ENCODE results near the gene HES5. TPM values are rescaled to one million over a fixed set of nuclear protein-coding genes. Genes with fewer than 3 reads are reported as not detected.
A peak's percentile ranks its signal among the peaks of the same experiment; 100 is the strongest.

Gene HES5
- polyA plus RNA-seq, 1 of the 3 experiments (the other 2 are of a cell fraction): 0.03 TPM

DNA sequence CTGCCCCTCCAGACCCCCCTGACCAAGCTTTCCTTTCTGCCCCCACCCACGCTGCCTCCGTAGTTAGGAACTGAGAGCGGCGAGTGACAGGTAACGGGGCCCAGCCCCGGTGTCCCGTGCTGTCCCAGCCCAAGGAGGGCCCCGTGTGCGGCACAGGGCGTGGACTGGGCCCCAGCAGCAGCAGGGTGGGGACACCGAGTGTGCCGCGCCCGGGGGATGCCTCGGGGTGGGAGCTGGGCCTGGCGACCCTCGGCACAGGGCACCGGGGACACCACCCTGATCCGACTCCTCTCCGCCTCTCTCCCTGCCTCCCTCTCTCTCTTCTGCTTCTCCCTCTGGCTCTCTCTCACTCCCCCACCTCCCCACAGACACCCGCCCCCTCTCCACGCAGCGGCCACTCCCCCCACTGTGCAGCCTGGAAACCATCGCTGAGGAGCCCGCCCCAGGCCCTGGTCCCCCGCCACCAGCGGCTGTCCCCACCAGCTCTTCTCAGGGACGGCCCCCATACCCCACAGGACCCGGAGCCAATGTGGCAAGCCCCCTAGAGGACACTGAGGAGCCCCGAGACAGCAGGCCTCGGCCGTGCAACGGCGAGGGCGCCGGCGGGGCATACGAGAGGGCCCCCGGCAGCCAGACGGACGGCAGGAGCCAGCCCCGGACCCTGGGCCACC lies 26.4 kb downstream of the HES5 start:
- peak; percentile 68 for DNase-seq

DNA sequence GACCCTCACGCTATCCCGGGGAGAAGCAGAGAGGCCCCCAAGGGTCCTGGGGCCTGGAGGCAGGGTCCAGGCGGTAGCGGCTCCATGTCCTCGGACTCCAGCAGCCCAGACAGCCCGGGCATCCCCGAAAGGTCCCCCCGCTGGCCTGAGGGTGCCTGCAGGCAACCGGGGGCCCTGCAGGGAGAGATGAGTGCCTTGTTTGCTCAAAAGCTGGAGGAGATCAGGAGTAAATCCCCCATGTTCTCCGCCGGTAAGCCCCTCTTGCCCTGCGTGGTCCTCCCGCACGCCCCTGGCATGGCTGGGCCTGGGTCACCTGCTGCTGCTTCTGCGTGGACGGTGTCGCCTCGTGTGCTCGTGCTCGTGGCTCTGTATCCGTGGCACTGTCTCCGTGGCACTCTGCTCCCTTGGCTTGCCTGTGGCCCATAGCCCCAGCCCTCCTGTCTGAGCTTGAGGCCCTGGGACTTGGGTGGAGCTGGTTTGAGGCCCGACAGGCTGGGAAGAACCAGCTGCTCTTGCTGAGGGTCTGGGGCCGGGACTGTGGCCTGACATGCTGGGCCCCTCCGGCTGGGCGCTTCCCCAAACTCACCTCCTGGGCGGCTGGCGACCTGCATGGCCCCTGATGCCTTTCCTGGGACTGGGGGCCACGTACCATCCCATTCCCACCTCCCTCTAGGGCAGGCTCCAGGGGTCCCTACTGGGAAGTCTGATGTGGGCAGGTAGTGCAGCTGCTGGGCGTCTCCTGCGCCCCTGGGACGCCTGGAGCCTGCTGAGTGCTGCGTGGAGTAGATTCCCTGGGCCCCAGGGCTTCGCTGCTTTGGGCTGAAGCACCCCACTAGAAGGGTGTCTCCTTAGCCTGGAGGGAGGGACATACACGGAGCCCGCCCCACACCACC lies 27.2 kb downstream of the HES5 start:
- no peak for DNase-seq
- POLR2A ChIA-PET: interaction anchor here (0.9 to 1.8 kb wide), 2 partner anchors 23 to 28 kb away, joined by 3 to 5 read pairs; partner anchors contain the start of gene PANK4
- H3K4me2 ChIP-seq: no peak overlapping the region
- WGBS (ENCODE audit: low lambda C conversion rate): 75% methylated on average over 9 of the region's 36 CpGs
- no peak overlapping the region for H3K9ac ChIP-seq
- H2AFZ ChIP-seq (ENCODE audit: low read depth): no peak overlapping the region
- no peaks in the 10 kb centered on the region for H3K79me2 ChIP-seq (ENCODE audit: insufficient read depth)
- no peak overlapping the region for H3K27ac ChIP-seq (ENCODE audit: low read depth in 2 of 2, low read length in 1 of 2)
- no peaks in the 10 kb centered on the region for H3F3A ChIP-seq (replicated peaks; ENCODE audit: insufficient read depth)
- H3K27me3 ChIP-seq (ENCODE audit: insufficient read depth): no peaks in the 10 kb centered on the region
- TF ChIP-seq, protein P1, sequence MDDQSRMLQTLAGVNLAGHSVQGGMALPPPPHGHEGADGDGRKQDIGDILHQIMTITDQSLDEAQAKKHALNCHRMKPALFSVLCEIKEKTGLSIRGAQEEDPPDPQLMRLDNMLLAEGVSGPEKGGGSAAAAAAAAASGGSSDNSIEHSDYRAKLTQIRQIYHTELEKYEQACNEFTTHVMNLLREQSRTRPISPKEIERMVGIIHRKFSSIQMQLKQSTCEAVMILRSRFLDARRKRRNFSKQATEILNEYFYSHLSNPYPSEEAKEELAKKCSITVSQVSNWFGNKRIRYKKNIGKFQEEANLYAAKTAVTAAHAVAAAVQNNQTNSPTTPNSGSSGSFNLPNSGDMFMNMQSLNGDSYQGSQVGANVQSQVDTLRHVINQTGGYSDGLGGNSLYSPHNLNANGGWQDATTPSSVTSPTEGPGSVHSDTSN (IDR thresholded peaks at IDR 0.05): no peak
- TF ChIP-seq, protein P2, sequence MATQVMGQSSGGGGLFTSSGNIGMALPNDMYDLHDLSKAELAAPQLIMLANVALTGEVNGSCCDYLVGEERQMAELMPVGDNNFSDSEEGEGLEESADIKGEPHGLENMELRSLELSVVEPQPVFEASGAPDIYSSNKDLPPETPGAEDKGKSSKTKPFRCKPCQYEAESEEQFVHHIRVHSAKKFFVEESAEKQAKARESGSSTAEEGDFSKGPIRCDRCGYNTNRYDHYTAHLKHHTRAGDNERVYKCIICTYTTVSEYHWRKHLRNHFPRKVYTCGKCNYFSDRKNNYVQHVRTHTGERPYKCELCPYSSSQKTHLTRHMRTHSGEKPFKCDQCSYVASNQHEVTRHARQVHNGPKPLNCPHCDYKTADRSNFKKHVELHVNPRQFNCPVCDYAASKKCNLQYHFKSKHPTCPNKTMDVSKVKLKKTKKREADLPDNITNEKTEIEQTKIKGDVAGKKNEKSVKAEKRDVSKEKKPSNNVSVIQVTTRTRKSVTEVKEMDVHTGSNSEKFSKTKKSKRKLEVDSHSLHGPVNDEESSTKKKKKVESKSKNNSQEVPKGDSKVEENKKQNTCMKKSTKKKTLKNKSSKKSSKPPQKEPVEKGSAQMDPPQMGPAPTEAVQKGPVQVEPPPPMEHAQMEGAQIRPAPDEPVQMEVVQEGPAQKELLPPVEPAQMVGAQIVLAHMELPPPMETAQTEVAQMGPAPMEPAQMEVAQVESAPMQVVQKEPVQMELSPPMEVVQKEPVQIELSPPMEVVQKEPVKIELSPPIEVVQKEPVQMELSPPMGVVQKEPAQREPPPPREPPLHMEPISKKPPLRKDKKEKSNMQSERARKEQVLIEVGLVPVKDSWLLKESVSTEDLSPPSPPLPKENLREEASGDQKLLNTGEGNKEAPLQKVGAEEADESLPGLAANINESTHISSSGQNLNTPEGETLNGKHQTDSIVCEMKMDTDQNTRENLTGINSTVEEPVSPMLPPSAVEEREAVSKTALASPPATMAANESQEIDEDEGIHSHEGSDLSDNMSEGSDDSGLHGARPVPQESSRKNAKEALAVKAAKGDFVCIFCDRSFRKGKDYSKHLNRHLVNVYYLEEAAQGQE (IDR thresholded peaks at IDR 0.05; ENCODE audit: low read depth, low read length): no peak
- H3K36me3 ChIP-seq (replicated peaks in 1 of 2; ENCODE audit: control insufficient read depth in 1 of 2, insufficient read depth in 2 of 2, low read length in 1 of 2): peaks cover 0 to 2% of the 10 kb centered on the region in 2 experiments
- H3K4me3 ChIP-seq (ENCODE audit: low read depth in 2 of 2, low read length in 1 of 2): no peak overlapping the region
- H3K9me2 ChIP-seq: no peaks in the 10 kb centered on the region
- H3K9me3 ChIP-seq: no peaks in the 10 kb centered on the region
- CTCF ChIA-PET: interaction anchor here (1.0 to 2.4 kb wide), 4 partner anchors 20 to 43 kb away, joined by 3 to 7 read pairs (median 3); partner anchors contain the start of genes PANK4 and PLCH2
- no peaks in the 10 kb centered on the region for H4K20me1 ChIP-seq (ENCODE audit: insufficient read depth)
- H3K4me1 ChIP-seq (ENCODE audit: control insufficient read depth in 1 of 2, insufficient read depth in 2 of 2, low read depth in 1 of 2, low read length in 1 of 2): peaks cover 0 to 15% of the 10 kb centered on the region in 2 experiments; a peak in 1 of 4 replicates

More for the DNA sequence above, 26.4 kb downstream of the HES5 start:
- H3K9me2 ChIP-seq: no peaks in the 10 kb centered on the region
- H3K9ac ChIP-seq: no peak overlapping the region
- TF ChIP-seq GABPA (IDR thresholded peaks at IDR 0.05; ENCODE audit: low read depth) (no peak), GATA2 (CRISPR knock-in tag; IDR thresholded peaks at IDR 0.05) (no peak), YY1 (IDR thresholded peaks at IDR 0.05; ENCODE audit: low read depth) (no peak), SIN3A (IDR thresholded peaks at IDR 0.05; ENCODE audit: borderline replicate concordance, low read depth, low read length) (no peak), JUND (IDR thresholded peaks at IDR 0.05) (no peak), NRF1 (IDR thresholded peaks at IDR 0.05; ENCODE audit: low read depth, low read length) (no peak), EZH2phosphoT487 (IDR thresholded peaks at IDR 0.05; ENCODE audit: borderline replicate concordance, low read depth) (no peak), FOXM1 (IDR thresholded peaks at IDR 0.05; ENCODE audit: low read depth) (no peak), ELF1 (IDR thresholded peaks at IDR 0.05) (no peak)
- TF ChIP-seq, protein P3, sequence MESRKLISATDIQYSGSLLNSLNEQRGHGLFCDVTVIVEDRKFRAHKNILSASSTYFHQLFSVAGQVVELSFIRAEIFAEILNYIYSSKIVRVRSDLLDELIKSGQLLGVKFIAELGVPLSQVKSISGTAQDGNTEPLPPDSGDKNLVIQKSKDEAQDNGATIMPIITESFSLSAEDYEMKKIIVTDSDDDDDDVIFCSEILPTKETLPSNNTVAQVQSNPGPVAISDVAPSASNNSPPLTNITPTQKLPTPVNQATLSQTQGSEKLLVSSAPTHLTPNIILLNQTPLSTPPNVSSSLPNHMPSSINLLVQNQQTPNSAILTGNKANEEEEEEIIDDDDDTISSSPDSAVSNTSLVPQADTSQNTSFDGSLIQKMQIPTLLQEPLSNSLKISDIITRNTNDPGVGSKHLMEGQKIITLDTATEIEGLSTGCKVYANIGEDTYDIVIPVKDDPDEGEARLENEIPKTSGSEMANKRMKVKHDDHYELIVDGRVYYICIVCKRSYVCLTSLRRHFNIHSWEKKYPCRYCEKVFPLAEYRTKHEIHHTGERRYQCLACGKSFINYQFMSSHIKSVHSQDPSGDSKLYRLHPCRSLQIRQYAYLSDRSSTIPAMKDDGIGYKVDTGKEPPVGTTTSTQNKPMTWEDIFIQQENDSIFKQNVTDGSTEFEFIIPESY (IDR thresholded peaks at IDR 0.05; ENCODE audit: borderline replicate concordance, low read depth): no peak
- H2AFZ ChIP-seq (ENCODE audit: low read depth): no peak overlapping the region
- POLR2A ChIA-PET: interaction anchor here (0.9 kb wide), 1 partner anchor 22 kb away, joined by 3 read pairs; the partner anchor contains the start of gene PANK4
- peaks cover 0 to 15% of the 10 kb centered on the region in 2 experiments; a peak in 1 of 4 replicates for H3K4me1 ChIP-seq (ENCODE audit: control insufficient read depth in 1 of 2, insufficient read depth in 2 of 2, low read depth in 1 of 2, low read length in 1 of 2)
- no peak overlapping the region for H3K4me3 ChIP-seq (ENCODE audit: low read depth in 2 of 2, low read length in 1 of 2)
- CTCF ChIA-PET: interaction anchor here (0.8 to 2.4 kb wide), 4 partner anchors 19 to 44 kb away, joined by 3 to 7 read pairs (median 3); partner anchors contain the start of gene PANK4
- H3K4me2 ChIP-seq: no peak overlapping the region
- H3F3A ChIP-seq (replicated peaks; ENCODE audit: insufficient read depth): no peaks in the 10 kb centered on the region
- H3K79me2 ChIP-seq (ENCODE audit: insufficient read depth): no peaks in the 10 kb centered on the region
- no peaks in the 10 kb centered on the region for H4K20me1 ChIP-seq (ENCODE audit: insufficient read depth)
- H3K9me3 ChIP-seq: no peaks in the 10 kb centered on the region
- H3K27me3 ChIP-seq (ENCODE audit: insufficient read depth): no peaks in the 10 kb centered on the region
- peaks cover 0 to 7% of the 10 kb centered on the region in 2 experiments for H3K36me3 ChIP-seq (replicated peaks in 1 of 2; ENCODE audit: control insufficient read depth in 1 of 2, insufficient read depth in 2 of 2, low read length in 1 of 2)
- 66% methylated on average over 15 of the region's 42 CpGs for WGBS (ENCODE audit: low lambda C conversion rate)
- no peak overlapping the region for H3K27ac ChIP-seq (ENCODE audit: low read depth in 2 of 2, low read length in 1 of 2)

Data from SK-N-SH (cell line).